HG03565 (cell line): ENCODE measurements around the gene SLC24A4.
"Not testable (repeated sequence)": the region's sequence is repeated elsewhere in the genome, so short reads cannot be mapped to it uniquely, and the experiment has no call there.

Source experiments
- ATAC-seq: cut with Tn5 transposase; IDR thresholded peaks from one replicate; pipeline ENCODE4 v1.9.1; 2021; ENCODE audit warnings: mild to moderate bottlenecking, moderate library complexity; ENCODE audit not compliant: unreplicated experiment

Gene SLC24A4

GRCh38 chr14:92532490-92533163, 209.7 kb downstream of the SLC24A4 start:
- ATAC-seq, result no peak

- ATAC-seq, result no peak
Observed at GRCh38 chr14:92534932-92535643, 212.1 kb downstream of the SLC24A4 start.

GRCh38 chr14:92536231-92536630, 213.3 kb downstream of the SLC24A4 start:
- not testable (repeated sequence) for ATAC-seq

GRCh38 chr14:92538412-92538985, 215.5 kb downstream of the SLC24A4 start:
- peak; percentile 77 for ATAC-seq

- ATAC-seq, result no peak
Observed at GRCh38 chr14:92539419-92539818, 216.5 kb downstream of the SLC24A4 start.

GRCh38 chr14:92539875-92540274, 216.9 kb downstream of the SLC24A4 start:
- no peak for ATAC-seq

GRCh38 chr14:92540472-92541048, 217.6 kb downstream of the SLC24A4 start:
- no peak for ATAC-seq

GRCh38 chr14:92542766-92543554, 220.0 kb downstream of the SLC24A4 start:
- no peak for ATAC-seq

- ATAC-seq, result no peak
Observed at GRCh38 chr14:92544051-92544720, 221.2 kb downstream of the SLC24A4 start.

GRCh38 chr14:92546347-92547053, 223.5 kb downstream of the SLC24A4 start:
- no peak for ATAC-seq

- ATAC-seq, result no peak
Observed at GRCh38 chr14:92549105-92549858, 226.3 kb downstream of the SLC24A4 start.

GRCh38 chr14:92549859-92550230, 226.9 kb downstream of the SLC24A4 start:
- no peak for ATAC-seq
